HepG2 (cell line): ENCODE measurements around the gene EXOC5. TPM values are rescaled to one million over a fixed set of nuclear protein-coding genes. Genes with fewer than 3 reads are reported as not detected.

Experiments
- ATAC-seq: fragments of 200-7000 bp; cut with Tn5 transposase; 3 replicates; pipeline ENCODE4 v1.9.1; 2020; ENCODE audit warnings: mild to moderate bottlenecking, moderate library complexity
- BruUV-seq: library from RNA; stranded (reverse); fragments of 400-500 nt; replicated peaks from 2 replicates; lab custom pipeline; 2021; lab: Mats Ljungman, UMichigan
- CTCF ChIA-PET: fragments of 300-600 bp; formaldehyde crosslinking; extraction: SDS; loops from one replicate; lab custom pipeline; 2021; ENCODE audit warnings: low total read pairs, inconsistent platforms, low intra/inter-chr PET ratio; lab: Yijun Ruan, JAX
- POLR2A ChIA-PET: fragments of 350-600 bp; sonication (Branson Sonifier 250); formaldehyde crosslinking; loops from one replicate; lab custom pipeline; 2020; ENCODE audit warnings: antibody characterized with exemption, inconsistent platforms; lab: Yijun Ruan, JAX
- DNase-seq: peaks from one replicate; pipeline ENCODE4 v3.0.0-alpha.2; 2015; ENCODE audit warnings: low spot score
- FAIRE-seq: peaks from 3 replicates; lab custom pipeline; 2011; peaks lifted over from hg19 to GRCh38; lab: Jason Lieb, UNC
- H2AFZ ChIP-seq: one replicate; pipeline ENCODE4 v1.6.1; 2011; ENCODE audit warnings: low read length, inconsistent platforms
- H3K27ac ChIP-seq: fragments of 300-600 bp; 3 replicates; pipeline ENCODE4 v1.8.0; 2011; ENCODE audit warnings: mixed run types, mild to moderate bottlenecking, mixed read lengths, low read length, inconsistent platforms; ENCODE audit not compliant: insufficient read depth; ENCODE audit errors: extremely low read length
- H3K27me3 ChIP-seq, 2 experiments: fragments of 200-600 bp in 1 of 2; 2 replicates in 1 of 2; 3 replicates in 1 of 2; pipeline versions ENCODE4 v1.6.0 to v1.8.0; 2011; ENCODE audit warnings: low read length in 2 of 2, mild to moderate bottlenecking in 2 of 2, moderate library complexity in 2 of 2, inconsistent platforms in 1 of 2; ENCODE audit not compliant: insufficient read depth in 2 of 2, control insufficient read depth in 1 of 2
- H3K36me3 ChIP-seq, 2 experiments: fragments of 200-600 bp in 1 of 2; replicated peaks in 1 of 2; 2 replicates in 1 of 2; 3 replicates in 1 of 2; pipeline versions ENCODE4 v1.5.1 to v1.8.0; 2011; ENCODE audit warnings: low read length in 2 of 2, inconsistent platforms in 1 of 2; ENCODE audit not compliant: insufficient read depth in 2 of 2, control insufficient read depth in 1 of 2
- H3K4me1 ChIP-seq: 2 replicates; pipeline ENCODE4 v1.5.1; 2012; ENCODE audit warnings: low read length, inconsistent platforms; ENCODE audit not compliant: insufficient read depth
- H3K4me2 ChIP-seq: 2 replicates; pipeline ENCODE4 v1.6.0; 2011; ENCODE audit warnings: low read depth, low read length, inconsistent platforms
- H3K4me3 ChIP-seq, 3 experiments: fragments of 200-600 bp in 1 of 3; sonication (generic), shearing (Covaris generic) in 1 of 3; replicated peaks in 1 of 3; 2 replicates each; pipeline ENCODE4 v1.5.1; 2011 to 2016; ENCODE audit warnings: low read length in 3 of 3, inconsistent platforms in 2 of 3, low read depth in 2 of 3, mild to moderate bottlenecking in 2 of 3, control low read depth in 1 of 3, mixed read lengths in 1 of 3; ENCODE audit not compliant: insufficient read depth in 1 of 3
- H3K79me2 ChIP-seq: one replicate; pipeline ENCODE4 v1.6.1; 2011; ENCODE audit warnings: low read length, inconsistent platforms; ENCODE audit not compliant: insufficient read depth
- H3K9ac ChIP-seq: 2 replicates; pipeline ENCODE4 v1.6.0; 2011; ENCODE audit warnings: mild to moderate bottlenecking, low read depth, low read length, inconsistent platforms; ENCODE audit not compliant: insufficient read depth
- H3K9me3 ChIP-seq: 2 replicates; pipeline ENCODE4 v1.5.1; 2012; ENCODE audit warnings: mild to moderate bottlenecking, low read length
- H4K20me1 ChIP-seq: 2 replicates; pipeline ENCODE4 v1.6.0; 2011; ENCODE audit warnings: inconsistent platforms, mild to moderate bottlenecking, low read length, moderate library complexity; ENCODE audit not compliant: insufficient read depth
- ATF5 ChIP-seq: sonication (generic); formaldehyde crosslinking; IDR thresholded peaks from 2 replicates; pipeline ENCODE4 v1.4.0; 2020; ENCODE audit warnings: mild to moderate bottlenecking, low read depth, missing genetic modification reagents
- FOXO1 ChIP-seq: sonication (generic); formaldehyde crosslinking; IDR thresholded peaks from 2 replicates; pipeline ENCODE4 v1.4.0; 2020; ENCODE audit warnings: missing genetic modification reagents
- MAZ ChIP-seq, 2 experiments: sonication (generic) in 1 of 2; formaldehyde crosslinking in 1 of 2; IDR thresholded peaks; 2 replicates each; pipeline versions ENCODE4 v1.5.0 to v1.6.1; 2012 to 2020; ENCODE audit warnings: low read depth in 2 of 2, mild to moderate bottlenecking in 2 of 2, borderline replicate concordance in 1 of 2, improper control_type of control experiment in 1 of 2, low read length in 1 of 2, missing genetic modification reagents in 1 of 2, moderate library complexity in 1 of 2
- NFE2L1 ChIP-seq: sonication (generic); formaldehyde crosslinking; IDR thresholded peaks from 2 replicates; pipeline ENCODE4 v1.4.0; 2020; ENCODE audit warnings: missing genetic modification reagents, mild to moderate bottlenecking, borderline replicate concordance
- NFYC ChIP-seq: IDR thresholded peaks from 2 replicates; pipeline ENCODE4 v1.6.1; 2016; ENCODE audit warnings: missing genetic modification reagents, missing compliant biosample characterization
- NR1H2 ChIP-seq: sonication (generic); formaldehyde crosslinking; IDR thresholded peaks from 2 replicates; pipeline ENCODE4 v1.8.1; 2022; ENCODE audit warnings: low read depth, missing genetic modification reagents, borderline replicate concordance
- PAXIP1 ChIP-seq: sonication (generic); formaldehyde crosslinking; conservative IDR thresholded peaks from 2 replicates; pipeline ENCODE4 v1.4.0; 2020; ENCODE audit warnings: mild to moderate bottlenecking, missing genetic modification reagents, moderate library complexity
- RBM22 ChIP-seq: fragments of 200-400 bp; formaldehyde crosslinking; optimal IDR thresholded peaks from 2 replicates; pipeline ENCODE3; 2017; ENCODE audit warnings: mild to moderate bottlenecking, low read length, moderate library complexity
- RFX3 ChIP-seq: IDR thresholded peaks from 2 replicates; pipeline ENCODE4 v1.6.1; 2016; ENCODE audit warnings: missing biosample characterization, missing genetic modification reagents
- RNF219 ChIP-seq: sonication (generic); formaldehyde crosslinking; IDR thresholded peaks from 2 replicates; pipeline ENCODE4 v1.5.0; 2020; ENCODE audit warnings: mild to moderate bottlenecking, missing genetic modification reagents
- SAFB2 ChIP-seq: sonication (generic); formaldehyde crosslinking; IDR thresholded peaks from 2 replicates; pipeline ENCODE4 v1.5.1; 2020; ENCODE audit warnings: missing genetic modification reagents, low read depth, mild to moderate bottlenecking, borderline replicate concordance
- TAF1 ChIP-seq: sonication (generic); formaldehyde crosslinking; IDR thresholded peaks from 2 replicates; pipeline ENCODE4 v1.4.0; 2020; ENCODE audit warnings: missing genetic modification reagents
- TAF15 ChIP-seq: fragments of 200-400 bp; formaldehyde crosslinking; IDR thresholded peaks from one replicate; pipeline ENCODE4 v1.6.1; 2018; ENCODE audit warnings: mild to moderate bottlenecking, low read depth, low read length; ENCODE audit not compliant: poor library complexity, severe bottlenecking
- TBX2 ChIP-seq: sonication (generic); formaldehyde crosslinking; IDR thresholded peaks from 2 replicates; pipeline ENCODE4 v1.5.0; 2020; ENCODE audit warnings: missing genetic modification reagents, mild to moderate bottlenecking, borderline replicate concordance
- ZNF549 ChIP-seq: sonication (generic); formaldehyde crosslinking; IDR thresholded peaks from 2 replicates; pipeline ENCODE4 v1.5.0; 2020; ENCODE audit warnings: missing genetic modification reagents
- ZNF616 ChIP-seq: sonication (generic); formaldehyde crosslinking; IDR thresholded peaks from 2 replicates; pipeline ENCODE4 v1.5.0; 2020; ENCODE audit warnings: low read depth, mild to moderate bottlenecking, missing genetic modification reagents
- ZNF703 ChIP-seq: sonication (generic); formaldehyde crosslinking; IDR thresholded peaks from 2 replicates; pipeline ENCODE4 v1.5.1; 2020; ENCODE audit warnings: missing genetic modification reagents, mild to moderate bottlenecking, moderate library complexity, borderline replicate concordance
- ZSCAN30 ChIP-seq: sonication (generic); formaldehyde crosslinking; IDR thresholded peaks from 2 replicates; pipeline ENCODE4 v1.5.0; 2020; ENCODE audit warnings: mild to moderate bottlenecking, missing genetic modification reagents
- WGBS: methylation state at CpG from one replicate; pipeline ENCODE4 v1.1.6; 2017; ENCODE audit warnings: low lambda C conversion rate; 5-methylcytosine and 5-hydroxymethylcytosine counted together
- in situ Hi-C: cut with HindIII; loops from 2 replicates; pipeline ENCODE4 v1.10.0; 2017; ENCODE audit warnings: low pct_unique_long_range_greater_than_20kb; ENCODE audit not compliant: extremely low pct_ligation_motif_present
- intact Hi-C: fragments of 100-400 bp; cut with micrococcal nuclease; formaldehyde crosslinking; loops from one replicate; pipeline ENCODE4 v1.10.0; 2022; ENCODE audit not compliant: unreplicated experiment
- polyA plus RNA-seq, 8 experiments: library from polyadenylated mRNA; depleted of rRNA in 3 of 8; stranded (reverse) in 7 of 8; unstranded in 1 of 8; fragments of >200 nt; fragmentation: Illumina TruSeq in 4 of 8; extraction: Trizol in 4 of 8; gene quantifications; 2 replicates each; pipeline versions ENCODE4 v1.2.1 to v1.2.3, GENCODE V29; 2011 to 2016; ENCODE audit warnings: low read depth in 4 of 8, missing spikeins in 1 of 8, mixed read lengths in 1 of 8; ENCODE audit not compliant: insufficient read depth in 1 of 8
- total RNA-seq, 5 experiments: library from RNA; depleted of rRNA; stranded (reverse); fragments of >200 nt; fragmentation: Illumina TruSeq; extraction: Trizol; gene quantifications; 2 replicates each; pipeline ENCODE4 v1.2.3, GENCODE V29; 2016; ENCODE audit warnings: low read depth in 1 of 5

EXOC5 gene
- total and polyA plus RNA-seq, 2 of the 13 experiments (the other 11 are each of a cell fraction or from before 2014, with no cell fraction given), result 15.1 to 43.8 TPM

- TF ChIP-seq TBX2 (CRISPR knock-in tag), result no peak
- TF ChIP-seq ZNF549 (CRISPR knock-in tag), result no peak
- TF ChIP-seq RFX3 (CRISPR knock-in tag), result no peak
- TF ChIP-seq PAXIP1 (CRISPR knock-in tag), result no peak
Measured at GRCh38 chr14:57299511-57299910, 30.8 kb upstream of the EXOC5 start (continued).

GRCh38 chr14:57297852-57298251 lies 29.1 kb upstream of the EXOC5 start:
- H3K27ac ChIP-seq, result no peak overlapping the region
- H3K27me3 ChIP-seq, result no peaks in the 10 kb centered on the region
- DNase-seq (no peak), FAIRE-seq (no peak), ATAC-seq (no peak)
- H2AFZ ChIP-seq, result no peak overlapping the region
- H3K9me3 ChIP-seq, result no peaks in the 10 kb centered on the region
- no peaks in the 10 kb centered on the region for H3K4me1 ChIP-seq
- no peak overlapping the region for H3K4me2 ChIP-seq
- no peaks in the 10 kb centered on the region for H3K79me2 ChIP-seq
- in situ Hi-C loops (no loop called here), intact Hi-C loops (loop anchor here (10.0 kb wide), 2 partner anchors 93 to 633 kb away; no protein-coding TSS in a partner anchor)
- BruUV-seq, result no TSS peak
- CTCF ChIA-PET, result no interaction called here
- no peak overlapping the region for H3K4me3 ChIP-seq
- no peak overlapping the region for H3K9ac ChIP-seq
- no peaks in the 10 kb centered on the region for H4K20me1 ChIP-seq
- POLR2A ChIA-PET, result no interaction called here
- no peaks in the 10 kb centered on the region for H3K36me3 ChIP-seq
- WGBS, result 96% methylated on average over 4 of the region's 4 CpGs
- TF ChIP-seq RBM22 (no peak), ZNF703 (CRISPR knock-in tag) (no peak), TAF15 (no peak), RNF219 (no peak), ZSCAN30 (CRISPR knock-in tag) (no peak), NFYC (CRISPR knock-in tag) (no peak), MAZ (IDR thresholded peaks at IDR 0.05; ENCODE audit: borderline replicate concordance, low read depth, low read length) (no peak), MAZ (CRISPR knock-in tag; IDR thresholded peaks at IDR 0.05; ENCODE audit: low read depth) (no peak), ZNF616 (CRISPR knock-in tag) (no peak), SAFB2 (CRISPR knock-in tag) (no peak), NFE2L1 (CRISPR knock-in tag) (no peak), ATF5 (CRISPR knock-in tag) (no peak), TAF1 (no peak), FOXO1 (CRISPR knock-in tag) (no peak), NR1H2 (CRISPR knock-in tag) (no peak)
